Measurements from ENCODE around the gene GAR1. TPM values are rescaled to one million over a fixed set of nuclear protein-coding genes. Genes with fewer than 3 reads are reported as not detected.

GAR1 gene
- total and polyA plus RNA-seq, 2 experiments from 2014 or later: 13.4 to 29.2 TPM

GRCh38 chr4:109826719-109827118 is 11.2 kb downstream of the GAR1 start:
- DNase-seq (ENCODE audit: low read depth in 1 of 2, low spot score in 1 of 2): peak; percentile 15 to 41
- Histone ChIP-seq H3K36me3 (peaks cover 32% of the 10 kb centered on the region), H3K4me1 (ENCODE audit: low read depth) (no peaks in the 10 kb centered on the region), H3K4me3 (no peak overlapping the region), H3K27me3 (no peaks in the 10 kb centered on the region), H3K27ac (no peak overlapping the region), H3K9me3 (ENCODE audit: low read depth) (no peaks in the 10 kb centered on the region)
- TF ChIP-seq, protein P1, sequence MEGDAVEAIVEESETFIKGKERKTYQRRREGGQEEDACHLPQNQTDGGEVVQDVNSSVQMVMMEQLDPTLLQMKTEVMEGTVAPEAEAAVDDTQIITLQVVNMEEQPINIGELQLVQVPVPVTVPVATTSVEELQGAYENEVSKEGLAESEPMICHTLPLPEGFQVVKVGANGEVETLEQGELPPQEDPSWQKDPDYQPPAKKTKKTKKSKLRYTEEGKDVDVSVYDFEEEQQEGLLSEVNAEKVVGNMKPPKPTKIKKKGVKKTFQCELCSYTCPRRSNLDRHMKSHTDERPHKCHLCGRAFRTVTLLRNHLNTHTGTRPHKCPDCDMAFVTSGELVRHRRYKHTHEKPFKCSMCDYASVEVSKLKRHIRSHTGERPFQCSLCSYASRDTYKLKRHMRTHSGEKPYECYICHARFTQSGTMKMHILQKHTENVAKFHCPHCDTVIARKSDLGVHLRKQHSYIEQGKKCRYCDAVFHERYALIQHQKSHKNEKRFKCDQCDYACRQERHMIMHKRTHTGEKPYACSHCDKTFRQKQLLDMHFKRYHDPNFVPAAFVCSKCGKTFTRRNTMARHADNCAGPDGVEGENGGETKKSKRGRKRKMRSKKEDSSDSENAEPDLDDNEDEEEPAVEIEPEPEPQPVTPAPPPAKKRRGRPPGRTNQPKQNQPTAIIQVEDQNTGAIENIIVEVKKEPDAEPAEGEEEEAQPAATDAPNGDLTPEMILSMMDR (IDR thresholded peaks at IDR 0.05; ENCODE audit: low read depth, low read length): peak; percentile 52

DNA sequence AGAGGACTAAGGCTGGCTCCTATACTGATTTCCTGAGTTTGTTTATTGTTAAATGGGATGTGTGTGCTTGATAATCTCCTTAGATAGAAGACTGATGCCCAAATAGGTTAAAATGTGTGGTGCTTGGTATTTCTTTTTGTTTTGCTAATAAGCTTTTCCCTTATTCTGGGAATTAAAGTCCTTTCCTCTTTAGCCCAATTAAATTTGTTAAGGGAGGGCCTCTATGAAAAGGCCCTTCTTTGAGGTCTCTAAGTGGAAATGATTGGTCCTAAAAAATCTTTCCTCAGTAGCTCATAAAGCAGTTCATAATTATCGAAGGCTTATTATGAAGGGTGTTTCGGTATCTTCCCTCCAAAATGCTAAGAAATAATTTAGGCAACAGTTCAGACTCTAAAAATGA is 12.1 kb downstream of the GAR1 start, which contains the start of gene RRH:
RRH (plus strand) TSS at position 301 of the 400 bp plus-strand sequence; CDS start at position 357, 56 bp downstream.
- H3K36me3 ChIP-seq: peaks cover 26% of the 10 kb centered on the region
- no peaks in the 10 kb centered on the region for H3K4me1 ChIP-seq (ENCODE audit: low read depth)
- H3K4me3 ChIP-seq: no peak within 1 kb of the TSS
- H3K27ac ChIP-seq: no peak within 1 kb of the TSS
- no peak for DNase-seq (ENCODE audit: low read depth in 1 of 2, low spot score in 1 of 2)
- TF ChIP-seq, protein P1 (IDR thresholded peaks at IDR 0.05; ENCODE audit: low read depth, low read length): no peak
- H3K9me3 ChIP-seq (ENCODE audit: low read depth): no peaks in the 10 kb centered on the region
- no peaks in the 10 kb centered on the region for H3K27me3 ChIP-seq

DNA sequence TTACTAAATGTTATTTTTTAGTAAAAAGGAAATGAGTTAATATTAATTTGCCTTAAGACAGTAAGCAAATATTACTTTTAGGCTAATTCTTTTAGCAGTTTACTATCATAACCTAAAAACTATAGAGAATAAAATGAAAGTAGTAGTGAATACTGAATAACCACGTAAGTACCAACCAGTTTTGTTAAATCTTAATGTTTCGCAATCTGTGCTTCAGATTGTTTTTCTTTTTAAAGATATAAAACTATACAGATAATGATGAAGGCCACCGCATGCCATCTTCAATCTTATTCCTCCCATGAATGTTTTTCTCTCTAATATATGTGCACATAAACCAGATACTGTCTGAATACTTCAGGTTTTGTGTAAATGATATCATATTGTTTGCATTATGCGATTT is 18.2 kb downstream of the GAR1 start:
- DNase-seq (ENCODE audit: low read depth in 1 of 2, low spot score in 1 of 2): no peak
- TF ChIP-seq, protein P1 (IDR thresholded peaks at IDR 0.05; ENCODE audit: low read depth, low read length): no peak
- no peak overlapping the region for H3K4me3 ChIP-seq
- H3K36me3 ChIP-seq: no peaks in the 10 kb centered on the region
- H3K27ac ChIP-seq: no peak overlapping the region
- no peaks in the 10 kb centered on the region for H3K4me1 ChIP-seq (ENCODE audit: low read depth)
- H3K27me3 ChIP-seq: no peaks in the 10 kb centered on the region
- no peaks in the 10 kb centered on the region for H3K9me3 ChIP-seq (ENCODE audit: low read depth)

DNA sequence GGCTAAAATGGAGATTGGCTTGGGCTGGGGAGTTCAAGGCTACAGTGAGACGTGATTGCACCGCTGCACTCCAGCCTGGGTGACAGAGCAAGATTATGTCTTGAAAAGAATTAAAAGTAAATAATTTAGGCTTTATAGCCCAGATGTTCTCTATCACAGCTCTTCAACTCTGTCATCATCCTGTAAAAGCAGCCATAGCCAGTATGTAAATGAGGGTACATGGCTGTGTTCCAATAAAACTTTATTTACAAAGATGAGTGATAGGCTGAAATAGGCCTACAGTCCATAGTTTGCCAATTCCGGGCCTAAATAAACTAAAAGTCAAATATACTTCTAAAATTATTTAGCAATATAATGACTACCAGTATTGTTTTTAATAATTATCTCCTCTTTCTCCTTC is 21.4 kb downstream of the GAR1 start:
- TF ChIP-seq, protein P1 (IDR thresholded peaks at IDR 0.05; ENCODE audit: low read depth, low read length): no peak
- no peak for DNase-seq (ENCODE audit: low read depth in 1 of 2, low spot score in 1 of 2)
- Histone ChIP-seq H3K4me3 (no peak overlapping the region), H3K4me1 (ENCODE audit: low read depth) (no peaks in the 10 kb centered on the region), H3K36me3 (no peaks in the 10 kb centered on the region), H3K27ac (no peak overlapping the region), H3K9me3 (ENCODE audit: low read depth) (no peaks in the 10 kb centered on the region), H3K27me3 (no peaks in the 10 kb centered on the region)

GRCh38 chr4:109846395-109847098 is 31.0 kb downstream of the GAR1 start:
- Histone ChIP-seq H3K36me3 (no peaks in the 10 kb centered on the region), H3K27me3 (no peaks in the 10 kb centered on the region), H3K9me3 (ENCODE audit: low read depth) (no peaks in the 10 kb centered on the region), H3K4me3 (no peak overlapping the region), H3K27ac (no peak overlapping the region), H3K4me1 (ENCODE audit: low read depth) (no peaks in the 10 kb centered on the region)
- TF ChIP-seq, protein P1 (IDR thresholded peaks at IDR 0.05; ENCODE audit: low read depth, low read length): no peak
- DNase-seq (ENCODE audit: low read depth in 1 of 2, low spot score in 1 of 2): peak in 1 of 2 donors; percentile 24
